NCI-H510A treated with DMSO at 0.1 percent for 48 hours (cell line): Measurements from ENCODE around the gene TSSK3.

ENCODE experiments used
- DNase-seq: peaks from one replicate; lab custom pipeline; 2025; lab: John Stamatoyannopoulos, UW

The TSSK3 gene

GRCh38 chr1:32400876-32401631 lies 38.7 kb downstream of the TSSK3 start:
- DNase-seq: peak; percentile 26

GRCh38 chr1:32404946-32405345 lies 42.6 kb downstream of the TSSK3 start:
- no peak for DNase-seq

- no peak for DNase-seq
Observed at GRCh38 chr1:32405672-32406467, 43.5 kb downstream of the TSSK3 start.

- no peak for DNase-seq
Observed at GRCh38 chr1:32406629-32407111, 44.3 kb downstream of the TSSK3 start.

GRCh38 chr1:32411261-32411660 lies 48.9 kb downstream of the TSSK3 start:
- DNase-seq: no peak

GRCh38 chr1:32413507-32414185 lies 51.3 kb downstream of the TSSK3 start:
- peak; percentile 39 for DNase-seq
